HG03469 (cell line): ENCODE results near the gene INO80C.

Experiments used
- ATAC-seq: cut with Tn5 transposase; IDR thresholded peaks from one replicate; pipeline ENCODE4 v1.9.1; 2021; ENCODE audit warnings: mild to moderate bottlenecking, moderate library complexity, moderate number of reproducible peaks; ENCODE audit not compliant: unreplicated experiment

INO80C gene

DNA sequence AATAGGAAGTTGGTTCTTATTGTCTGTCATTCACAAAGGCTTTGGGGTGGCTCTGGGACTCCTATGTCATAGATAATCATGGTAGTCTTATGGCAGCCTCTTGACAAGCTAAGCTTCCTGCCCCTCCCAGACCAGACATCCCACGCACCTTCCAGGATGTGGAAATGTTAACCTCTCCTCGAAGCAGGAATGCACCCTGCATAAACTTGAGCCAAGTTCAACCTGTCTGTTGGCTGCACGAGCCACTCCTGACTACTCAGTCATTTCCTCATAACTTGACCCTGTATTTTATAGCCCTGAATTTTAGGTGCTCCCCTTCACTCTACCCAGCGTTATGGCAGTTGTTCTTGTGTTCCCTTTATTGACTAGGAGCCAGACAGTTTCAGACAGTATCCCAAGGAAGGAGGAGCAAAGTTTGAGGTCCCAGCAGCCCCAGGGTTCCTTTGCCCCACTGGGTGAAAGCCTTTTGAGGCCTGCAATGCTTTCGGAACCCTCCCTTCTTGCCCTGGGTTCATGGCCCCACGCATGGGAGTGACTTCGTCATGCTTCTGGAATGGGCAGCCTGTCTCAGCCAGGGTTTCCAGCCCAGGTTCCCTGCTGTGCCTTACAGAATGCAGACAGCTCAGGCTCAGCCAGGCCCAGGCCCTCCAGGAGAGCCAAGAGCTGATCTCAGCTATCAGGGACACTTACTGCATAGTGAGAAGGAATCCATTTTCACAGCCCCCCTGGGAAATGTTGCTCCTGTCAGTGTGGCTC lies 15.6 kb upstream of the INO80C start:
- no peak for ATAC-seq

DNA sequence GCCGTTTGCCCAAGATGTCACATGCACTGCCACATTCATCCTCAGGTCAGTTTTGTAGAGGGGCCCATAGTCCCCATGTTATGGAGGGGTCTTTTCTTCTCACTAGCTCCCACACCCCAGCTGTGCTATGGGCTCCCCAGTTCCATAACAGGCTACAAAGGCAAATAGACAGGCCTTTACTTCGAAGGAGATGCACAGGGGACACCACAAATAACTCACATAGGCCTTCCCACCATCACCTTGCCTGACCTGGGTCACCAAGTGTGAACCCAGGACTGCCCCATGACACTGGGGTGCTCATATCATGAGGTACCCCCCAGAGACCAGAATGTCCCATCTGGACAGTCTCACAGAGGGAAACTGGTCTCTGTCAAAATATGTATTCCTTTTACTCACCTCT lies 15.0 kb upstream of the INO80C start:
- no peak for ATAC-seq

DNA sequence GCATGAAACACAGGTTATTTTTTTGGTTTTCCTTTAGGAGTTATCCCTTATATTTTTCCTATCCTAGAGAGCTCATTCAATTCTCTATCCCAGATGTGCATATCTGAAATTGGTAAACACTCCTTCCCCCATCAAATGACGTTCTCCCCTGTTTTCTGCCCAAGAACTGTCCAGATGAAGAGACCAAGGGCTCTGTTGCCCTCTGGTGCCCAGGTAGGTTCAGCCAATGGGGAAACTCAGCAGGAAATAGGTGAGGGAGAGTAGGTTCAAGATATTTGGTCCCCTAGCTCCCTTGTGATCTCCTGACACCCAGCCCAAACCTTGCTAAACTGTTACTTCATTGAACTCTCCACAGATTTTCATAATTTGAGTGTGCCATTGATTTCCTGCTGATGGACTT lies 14.1 kb upstream of the INO80C start:
- ATAC-seq, result no peak

DNA sequence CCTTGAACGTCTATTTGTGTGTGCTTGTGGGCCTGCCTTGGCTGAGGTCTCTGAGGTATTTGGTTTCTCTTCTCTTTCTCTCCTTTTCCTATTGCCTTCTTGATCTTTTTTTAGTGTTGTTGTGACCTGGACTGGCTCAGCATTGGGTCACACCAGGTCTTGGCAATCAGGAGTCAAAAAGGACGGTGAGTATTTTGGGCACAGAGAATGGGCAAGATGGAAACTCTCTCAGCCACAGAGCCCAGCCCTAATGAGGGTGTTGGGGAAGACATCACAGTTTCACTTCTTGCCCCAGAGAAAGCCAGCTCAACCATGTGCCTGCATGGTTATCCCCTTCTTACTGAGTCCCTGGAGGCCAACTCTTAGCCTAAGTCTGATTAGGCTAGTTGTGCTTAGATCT lies 13.7 kb upstream of the INO80C start:
- peak; percentile 93 for ATAC-seq

DNA sequence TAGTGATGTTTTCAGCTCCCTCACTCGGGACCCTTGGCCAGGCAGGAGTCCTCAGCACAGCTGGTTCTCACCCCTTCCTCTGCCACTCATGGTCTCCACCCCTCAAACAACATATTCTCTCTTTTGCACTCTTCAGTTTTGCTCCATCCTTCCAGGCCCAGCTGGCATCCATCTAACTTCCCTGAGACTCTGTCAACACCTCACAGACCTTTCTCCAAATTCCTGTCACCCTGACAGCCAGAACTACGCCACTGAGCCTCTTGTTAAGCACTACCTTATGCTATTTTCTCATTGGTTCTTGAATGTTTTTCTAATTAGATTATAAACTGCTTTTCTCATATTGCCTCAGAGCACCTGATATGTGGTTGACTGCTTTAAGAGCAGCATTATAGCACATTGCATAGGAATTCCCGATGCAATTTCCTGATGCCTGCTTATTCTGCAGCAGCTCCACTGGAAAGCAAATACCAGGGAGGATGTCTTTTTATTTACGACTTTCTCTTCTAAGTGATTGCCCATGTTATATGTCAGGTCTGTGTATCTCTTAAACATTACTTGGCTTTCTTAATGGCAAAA lies 12.4 kb upstream of the INO80C start:
- no peak for ATAC-seq

DNA sequence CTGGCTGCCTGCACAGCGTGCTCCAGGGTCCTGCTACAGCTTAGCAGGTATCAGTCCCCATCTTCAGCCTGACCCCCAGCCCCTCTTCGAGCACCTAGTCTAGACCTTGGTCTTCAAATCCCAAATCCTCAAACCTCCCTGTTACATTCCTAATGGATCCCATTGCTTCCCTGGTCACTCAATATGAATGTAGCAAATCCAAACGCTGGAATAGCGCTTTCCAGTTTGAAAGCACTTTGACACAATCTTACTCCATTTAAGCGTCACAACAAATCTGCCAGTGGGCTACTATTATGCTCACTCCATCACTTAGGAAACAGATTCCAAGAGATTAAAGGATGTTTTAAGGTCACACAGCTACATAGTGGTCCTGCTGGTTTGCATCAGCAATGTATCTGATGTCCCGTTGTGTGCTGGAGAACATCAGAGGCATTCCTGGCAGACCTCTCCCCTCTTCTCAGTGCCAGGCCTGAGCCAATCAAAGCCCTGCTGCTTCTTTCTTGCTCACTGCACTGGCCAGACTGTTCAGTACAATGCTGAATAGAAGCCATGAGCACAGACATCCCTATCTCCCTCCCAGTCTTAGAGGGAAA lies 11.1 kb upstream of the INO80C start:
- ATAC-seq, result no peak

DNA sequence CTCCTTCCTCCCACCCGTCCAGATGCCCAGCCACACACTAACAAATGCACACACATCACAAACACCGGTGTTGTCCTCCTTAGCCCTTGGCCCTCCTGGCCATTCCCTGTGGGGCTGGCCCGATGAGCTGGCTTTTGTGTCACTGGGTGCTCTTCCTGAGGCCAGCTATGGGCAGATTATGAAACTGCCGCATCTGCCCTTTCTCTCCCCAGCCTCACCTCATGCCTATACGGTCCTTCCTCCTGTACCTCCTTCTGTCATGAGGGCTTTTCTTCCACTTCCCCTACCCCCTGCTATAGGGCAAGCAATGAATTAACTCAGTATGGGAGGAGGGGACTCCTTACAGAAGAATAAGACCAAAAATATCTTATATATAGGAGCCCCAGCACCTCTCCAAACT lies 10.3 kb upstream of the INO80C start:
- no peak for ATAC-seq

DNA sequence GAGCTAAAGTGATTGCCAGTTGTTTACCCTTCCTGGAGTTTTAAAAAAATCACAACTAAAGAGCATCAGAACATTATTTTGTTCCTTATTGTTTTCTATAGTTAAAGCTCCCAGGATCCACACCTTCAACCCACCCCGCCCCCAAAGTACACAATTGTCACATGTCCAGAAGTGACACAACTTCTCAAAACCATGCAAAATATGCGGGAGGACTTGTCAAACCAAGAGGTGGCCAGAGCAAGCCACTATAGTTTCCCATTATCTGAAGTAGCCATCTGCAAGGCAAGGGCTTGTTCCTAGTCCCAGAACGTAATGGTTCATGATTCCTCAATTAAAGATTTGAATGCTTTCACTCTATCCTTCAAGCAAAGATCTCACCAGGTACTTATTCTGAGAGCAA lies 9.9 kb upstream of the INO80C start:
- ATAC-seq, result no peak

DNA sequence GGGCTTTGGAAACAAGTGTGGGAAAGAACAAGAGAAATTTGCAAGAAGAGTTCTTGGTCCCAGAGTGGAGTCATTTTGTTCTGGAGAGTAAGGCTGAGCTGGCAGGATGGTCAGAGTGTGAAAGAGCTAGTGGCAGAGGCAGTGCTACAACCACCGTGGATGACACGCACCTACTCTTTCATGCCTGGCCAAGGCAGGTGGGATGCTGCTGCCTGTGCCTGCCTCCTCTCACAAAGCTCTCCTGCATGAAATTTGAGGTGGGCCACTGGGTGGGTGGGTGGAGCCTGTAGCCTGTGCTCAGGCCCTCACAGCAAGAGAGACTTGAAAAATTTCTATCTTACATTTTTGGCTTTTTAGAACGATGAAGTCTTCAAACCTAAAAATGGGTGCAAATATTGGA lies 9.4 kb upstream of the INO80C start:
- ATAC-seq, result no peak

DNA sequence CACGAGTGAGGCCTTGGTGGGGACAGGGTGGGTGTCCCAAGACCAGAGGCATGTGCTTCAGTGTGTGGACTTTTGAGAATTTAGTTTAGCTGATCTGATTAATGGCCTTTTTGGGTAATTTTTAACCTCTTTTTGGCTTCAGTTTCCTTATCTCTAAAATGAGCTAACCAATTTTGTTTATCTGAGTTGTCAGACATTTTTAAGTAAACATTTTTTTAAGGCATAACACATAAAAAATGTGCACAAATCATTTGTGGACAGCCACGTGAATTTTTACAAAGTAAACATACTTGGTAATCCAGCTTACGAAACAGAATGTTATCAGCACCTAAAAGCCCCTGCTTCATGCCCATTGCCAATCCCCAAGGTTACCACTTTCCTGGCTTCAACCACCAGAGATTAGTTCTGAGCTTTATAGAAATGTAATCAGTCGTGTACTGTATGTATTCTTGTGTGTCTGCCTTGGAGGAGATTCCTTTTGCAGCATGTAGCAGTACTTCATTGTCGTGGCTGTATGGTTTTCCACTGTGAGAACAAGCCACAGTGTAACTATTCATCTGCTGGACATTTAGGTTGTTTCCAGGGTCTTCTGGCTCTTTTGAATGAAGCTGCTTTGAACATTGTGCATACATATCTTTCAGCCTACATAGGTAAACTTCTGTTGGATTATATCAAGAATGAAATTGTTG lies 8.4 kb upstream of the INO80C start:
- no peak for ATAC-seq

DNA sequence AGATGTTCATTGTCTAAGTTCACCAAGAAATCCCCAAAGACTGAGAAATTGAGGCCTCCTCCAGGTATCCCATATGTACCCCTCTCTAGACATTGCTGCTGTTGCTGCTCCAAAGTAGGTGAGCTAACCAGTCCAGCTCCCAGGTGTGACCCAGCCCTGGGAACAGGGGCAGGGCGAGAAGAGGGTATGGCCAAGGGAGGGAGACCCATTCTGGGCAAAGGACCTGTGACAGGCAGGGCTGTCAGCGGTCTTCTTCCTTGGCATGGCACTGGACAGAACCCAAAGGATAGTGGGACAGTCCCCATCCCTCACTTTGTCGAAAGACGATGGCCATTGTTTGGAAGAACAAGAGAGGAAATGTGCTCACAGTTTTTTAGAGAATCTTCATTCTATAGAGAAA lies 7.2 kb upstream of the INO80C start:
- no peak for ATAC-seq

DNA sequence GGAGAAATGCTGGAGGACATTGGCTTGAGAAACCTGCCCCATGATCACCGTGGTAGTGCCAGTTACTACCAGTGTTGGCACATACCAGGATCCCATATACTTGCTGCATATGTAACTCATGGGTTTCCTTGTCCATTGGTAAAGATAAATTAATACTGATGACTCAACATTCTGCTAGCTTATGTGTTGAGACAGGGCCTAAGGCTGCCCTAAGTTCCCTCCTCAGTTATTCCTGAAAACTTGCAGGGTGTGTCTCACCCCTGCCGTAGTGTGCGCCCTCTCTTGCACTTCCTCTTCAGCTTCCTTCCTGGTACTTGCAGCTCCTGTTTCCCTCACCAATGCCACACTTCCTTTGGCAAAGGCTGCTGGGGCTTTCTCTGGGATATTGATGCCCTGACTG lies 4.3 kb upstream of the INO80C start:
- no peak for ATAC-seq

DNA sequence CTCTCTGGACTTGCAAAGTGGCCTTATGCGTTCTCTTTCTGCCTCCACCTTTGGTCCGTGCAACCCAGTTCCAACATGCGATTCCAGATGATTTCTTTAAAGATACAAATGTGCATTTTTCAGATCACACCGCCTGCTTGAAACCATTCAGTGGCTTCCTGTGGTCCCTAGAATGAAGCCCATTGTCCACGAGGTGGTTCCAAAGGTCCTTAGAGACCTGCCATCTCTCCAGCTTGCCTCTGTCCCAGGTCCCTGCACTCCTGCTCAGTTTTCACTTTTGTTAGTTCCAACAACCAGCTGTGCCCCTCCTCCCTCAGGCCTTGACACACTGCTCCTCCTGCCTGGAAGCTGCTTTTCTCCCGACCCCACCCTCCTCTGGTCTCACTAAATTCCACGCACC lies 3.6 kb upstream of the INO80C start:
- no peak for ATAC-seq

DNA sequence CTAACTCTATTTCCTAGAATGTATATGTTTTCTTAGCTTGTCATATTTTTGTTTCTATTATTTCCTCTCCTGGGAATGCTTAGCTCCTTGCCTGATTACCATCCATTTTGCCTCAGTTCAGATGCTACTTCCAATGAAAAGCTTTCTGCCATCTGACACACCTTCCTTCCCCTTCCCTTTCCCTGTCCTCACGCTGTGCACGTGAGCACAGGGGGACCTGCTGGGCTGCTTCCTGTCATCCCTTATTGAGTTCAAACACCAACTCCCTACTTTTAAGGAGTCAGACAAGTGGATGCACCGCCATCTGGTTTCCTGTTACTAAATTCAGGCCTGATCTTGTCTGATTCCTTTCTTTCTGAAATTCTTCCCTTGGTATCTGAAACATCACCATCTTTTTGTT lies 2.4 kb upstream of the INO80C start:
- no peak for ATAC-seq

DNA sequence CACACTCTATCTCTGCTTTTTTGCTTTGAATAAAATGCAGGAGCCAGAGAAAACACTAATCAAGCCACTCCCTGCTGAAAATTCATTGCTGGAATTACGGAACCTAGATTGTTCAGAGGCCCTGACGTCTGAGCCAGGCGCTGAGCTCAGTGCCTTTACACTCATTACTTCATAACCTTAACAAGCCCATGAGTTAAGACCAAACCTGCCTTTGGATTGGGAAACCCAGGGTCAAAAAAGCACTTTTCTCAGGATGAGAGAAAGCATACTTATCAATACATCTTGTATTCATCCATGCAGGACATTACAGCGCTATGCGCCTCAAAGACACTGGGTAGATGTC lies 762 bp downstream of the INO80C start:
- ATAC-seq, result peak; percentile 37

DNA sequence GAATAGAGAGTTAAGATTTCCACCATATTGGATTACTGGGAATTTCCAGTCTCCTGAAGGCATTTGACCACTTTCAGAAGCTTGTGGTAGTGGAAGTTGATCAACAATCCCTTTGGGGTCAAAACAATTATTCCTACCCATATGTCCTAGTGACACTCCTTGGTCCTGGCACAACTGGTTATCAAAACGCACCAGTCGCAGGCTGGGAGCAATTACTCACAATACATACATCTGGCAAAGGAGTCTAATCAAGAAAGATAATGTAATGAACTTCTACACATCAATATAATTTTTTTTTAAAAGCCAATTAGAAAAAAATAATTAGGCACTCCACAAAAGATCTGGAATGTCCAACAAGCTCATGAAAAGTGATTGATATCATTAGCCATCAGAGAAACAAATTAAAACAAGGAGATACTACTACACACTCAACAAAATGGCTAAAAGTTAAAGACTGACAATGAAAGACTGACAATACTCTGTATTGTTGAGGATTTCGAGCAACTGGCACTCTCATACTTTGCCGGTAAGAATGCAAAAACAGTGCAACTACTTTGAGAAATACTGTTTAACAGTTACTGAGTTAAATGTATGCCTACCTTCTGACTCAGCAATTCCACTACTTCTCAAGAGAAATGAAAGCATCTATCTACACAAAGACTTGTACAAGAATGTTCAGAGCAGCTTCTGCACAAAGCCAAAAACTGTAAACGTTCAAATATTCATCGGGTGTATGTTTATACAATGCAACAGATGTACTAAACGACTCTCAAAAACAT lies 2.0 kb downstream of the INO80C start:
- ATAC-seq, result no peak

DNA sequence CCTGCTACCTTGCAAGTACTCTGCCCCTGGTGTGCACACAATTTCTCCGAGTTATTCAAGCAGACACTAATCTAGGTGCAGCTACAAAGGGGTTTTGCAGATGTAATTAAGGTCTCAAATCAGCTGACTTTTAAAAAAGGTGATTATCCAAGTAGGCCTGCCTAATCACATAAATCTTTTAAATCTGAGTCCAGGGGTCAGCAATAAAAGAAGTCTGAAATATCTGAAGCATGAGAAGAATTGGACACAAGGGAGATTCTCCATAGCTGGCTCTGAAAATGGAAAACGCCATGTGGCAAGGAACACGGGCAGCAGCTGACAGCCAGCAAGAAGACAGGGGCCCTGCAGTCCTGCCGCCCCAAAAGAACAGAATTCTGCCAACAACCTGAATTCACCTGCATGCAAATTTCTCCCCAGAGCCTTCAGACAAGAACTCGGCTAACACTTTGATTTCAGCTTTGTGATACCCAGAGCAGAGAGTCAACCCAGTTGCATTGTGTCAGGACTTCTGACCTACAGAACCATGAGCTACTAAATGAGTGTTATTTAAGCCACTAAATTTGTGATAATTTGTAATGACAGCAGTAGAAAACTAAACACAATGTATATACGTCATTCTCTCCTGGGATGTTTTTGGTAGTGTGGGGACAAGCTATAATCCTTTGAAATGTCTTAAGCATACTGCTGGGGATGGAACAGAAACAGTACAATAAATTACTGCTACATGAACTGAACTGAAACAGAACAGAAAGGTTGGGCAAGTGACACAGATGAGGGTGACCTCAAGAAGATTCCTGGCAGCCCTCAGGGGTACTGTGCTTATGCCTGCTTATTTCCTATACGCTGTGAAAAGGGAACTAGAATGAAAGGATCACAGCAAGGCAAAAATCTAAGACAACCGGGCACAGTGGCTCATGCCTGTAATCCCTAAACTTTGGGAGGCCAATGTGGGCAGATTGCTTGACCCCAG lies 3.2 kb downstream of the INO80C start:
- no peak for ATAC-seq

DNA sequence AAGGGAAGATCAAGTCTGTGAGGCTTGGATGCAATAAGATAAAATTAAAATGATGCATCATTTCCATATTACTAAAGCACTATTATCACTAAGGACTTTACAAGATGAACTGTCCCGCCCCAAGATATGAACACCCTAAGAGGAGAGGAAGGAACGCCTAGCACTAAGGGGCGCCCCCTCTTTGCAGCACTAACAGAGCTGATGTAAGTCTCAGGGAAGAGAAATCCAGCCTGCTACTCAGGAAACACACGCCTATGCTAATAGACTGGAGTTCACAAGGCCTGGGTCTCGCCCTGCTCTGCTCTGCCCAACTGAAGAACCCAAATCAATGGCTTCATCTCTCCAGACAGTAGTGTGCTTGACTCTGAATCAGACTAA lies 6.1 kb downstream of the INO80C start:
- ATAC-seq, result no peak

DNA sequence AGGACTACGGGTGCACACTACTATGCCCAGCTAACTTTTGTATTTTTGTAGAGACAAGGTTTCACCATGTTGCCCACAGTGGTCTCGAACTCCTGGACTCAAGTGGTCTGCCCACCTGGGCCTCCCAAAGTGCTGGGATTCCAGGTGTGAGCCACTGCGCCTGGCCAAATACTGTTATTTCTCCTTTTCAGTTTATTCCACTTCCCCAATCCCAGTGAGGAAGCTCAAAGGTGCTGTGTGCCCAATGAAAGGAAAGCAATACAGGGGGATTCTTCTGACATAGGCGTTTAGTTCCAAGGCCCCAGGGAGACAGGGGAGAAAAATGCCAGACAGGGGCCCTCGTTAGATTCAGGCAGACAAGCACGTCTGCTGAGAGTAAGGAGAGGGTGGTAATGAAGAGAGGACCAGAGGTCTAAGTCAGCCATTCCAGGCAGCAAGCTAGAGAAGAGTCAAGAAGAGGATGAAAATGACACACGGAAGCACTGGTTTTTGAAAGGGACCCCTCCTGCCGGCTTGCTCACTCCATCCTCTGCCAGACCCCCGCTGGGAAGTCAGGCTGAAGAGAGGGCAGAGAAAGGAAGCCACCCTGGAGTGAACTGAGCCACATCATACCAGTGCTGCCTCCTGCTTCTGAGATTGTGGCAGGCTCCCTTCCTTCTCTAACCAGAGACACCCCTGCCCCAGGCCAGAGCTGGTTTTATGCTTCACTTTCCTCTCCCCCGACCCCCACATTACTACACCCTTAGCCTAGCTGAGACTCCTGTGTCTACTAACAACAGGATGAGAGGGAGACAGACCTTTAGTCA lies 6.7 kb downstream of the INO80C start:
- no peak for ATAC-seq
